ENCODE data around the gene POLR2J.
"Not testable (repeated sequence)": the region's sequence is repeated elsewhere in the genome, so short reads cannot be mapped to it uniquely, and the experiment has no call there.

POLR2J gene

GRCh38 chr7:102494473-102495149, 15.9 kb upstream of the POLR2J start:
- DNase-seq: not testable (repeated sequence)

- not testable (repeated sequence) for DNase-seq
Measured at GRCh38 chr7:102494026-102494425, 15.3 kb upstream of the POLR2J start.

- not testable (repeated sequence) for DNase-seq
Measured at GRCh38 chr7:102493220-102493935, 14.7 kb upstream of the POLR2J start.

DNA sequence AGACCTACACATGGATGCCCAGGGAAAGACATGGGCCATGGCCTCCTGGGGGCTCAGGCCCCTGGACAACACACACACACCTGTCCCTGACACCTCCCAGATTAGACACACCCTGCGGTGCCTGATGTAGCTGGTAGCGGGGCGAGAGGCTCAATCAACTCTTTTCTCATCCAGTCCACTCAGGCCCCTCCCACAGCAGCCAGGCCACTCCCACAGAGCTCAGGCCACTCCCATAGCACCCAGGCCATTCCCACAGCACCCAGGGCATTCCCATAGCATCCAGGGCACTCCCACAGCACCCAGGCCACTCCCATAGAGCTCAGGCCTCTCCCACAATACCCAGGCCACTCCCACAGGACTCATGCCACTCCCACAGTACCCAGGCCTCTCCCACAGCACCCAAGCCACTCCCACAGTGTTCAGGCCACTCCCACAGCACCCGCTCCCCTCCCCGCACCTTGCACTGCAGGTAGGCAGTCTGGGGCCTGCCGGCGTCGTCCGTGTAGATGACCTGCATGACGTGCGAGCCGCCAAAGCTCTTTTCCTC, 11.9 kb upstream of the POLR2J start:
- not testable (repeated sequence) for DNase-seq

- not testable (repeated sequence) for DNase-seq
Measured at GRCh38 chr7:102484317-102484716, 5.6 kb upstream of the POLR2J start.

- DNase-seq: not testable (repeated sequence)
Measured at GRCh38 chr7:102481962-102482361, 3.2 kb upstream of the POLR2J start.

DNA sequence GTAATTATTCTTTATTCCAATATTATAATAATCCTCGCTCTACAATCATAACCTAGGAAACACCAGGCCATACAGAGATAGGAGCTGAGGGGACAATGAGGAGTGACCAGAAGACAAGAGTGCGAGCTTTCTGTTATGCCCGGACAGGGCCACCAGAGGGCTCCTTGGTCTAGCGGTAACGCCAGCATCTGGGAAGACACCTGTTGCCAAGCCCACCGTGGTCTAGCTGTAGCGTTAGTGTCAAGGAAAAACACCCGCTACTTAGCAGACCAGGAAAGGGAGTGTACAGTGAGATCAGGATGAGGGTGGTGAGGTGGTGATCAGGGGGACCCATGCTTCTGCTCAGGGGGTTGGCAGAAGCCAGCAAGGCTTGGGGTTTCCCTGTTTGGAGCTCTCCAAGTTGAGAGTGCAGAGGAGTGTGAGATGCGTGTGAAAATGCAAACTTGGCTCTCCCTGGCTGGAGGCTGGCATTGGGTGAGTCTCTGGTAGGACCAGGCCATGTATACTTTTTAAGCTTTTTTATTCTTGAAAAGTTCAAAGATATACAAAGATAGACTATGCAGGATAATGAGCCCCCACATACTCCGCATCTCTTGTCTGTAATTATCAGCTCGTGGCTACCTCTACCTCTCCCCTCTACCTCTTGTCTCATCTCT, 1.4 kb upstream of the POLR2J start:
- DNase-seq: not testable (repeated sequence)

DNA sequence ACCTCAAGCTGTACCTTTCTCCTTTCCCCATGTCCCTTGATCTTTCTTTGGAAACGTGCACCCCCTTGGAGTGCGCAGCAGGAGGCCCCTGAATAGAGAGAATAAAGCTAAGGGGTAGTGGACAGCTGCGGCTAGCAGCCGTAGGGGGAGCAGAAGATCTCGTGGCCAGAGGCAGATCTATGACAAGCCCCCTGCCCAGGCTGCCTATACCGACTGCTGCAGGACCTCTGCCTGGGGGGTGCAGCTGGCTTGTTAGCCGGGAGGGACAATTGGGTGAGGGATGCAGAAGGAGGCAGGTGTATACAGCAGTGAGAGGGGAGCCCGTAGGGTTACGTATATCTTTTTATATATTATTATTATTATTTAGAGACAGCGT, 475 bp upstream of the POLR2J start:
- DNase-seq: not testable (repeated sequence)

GRCh38 chr7:102474736-102475435, 3.8 kb downstream of the POLR2J start:
- not testable (repeated sequence) for DNase-seq

GRCh38 chr7:102474116-102474515, 4.6 kb downstream of the POLR2J start:
- DNase-seq: not testable (repeated sequence)

- no peak for DNase-seq
Measured at GRCh38 chr7:102473271-102473991, 5.3 kb downstream of the POLR2J start.

- no peak for DNase-seq
Measured at GRCh38 chr7:102472126-102473041, 6.3 kb downstream of the POLR2J start.

DNA sequence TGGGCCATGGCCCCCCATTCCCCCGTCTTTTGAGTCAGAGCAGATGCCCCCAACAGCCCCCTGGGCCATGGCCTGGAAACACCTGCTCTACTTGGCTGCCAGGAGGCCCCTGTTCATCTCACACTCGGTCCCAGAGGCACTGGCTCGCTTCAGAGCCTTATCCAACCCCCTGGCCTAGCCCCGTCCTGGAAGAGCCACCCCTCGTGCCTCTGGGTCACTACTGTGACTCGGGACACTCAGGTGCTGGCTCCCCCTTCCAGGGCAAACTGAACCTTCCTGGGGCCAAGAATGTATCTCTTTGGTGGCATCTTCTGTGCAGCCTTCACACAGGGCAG, 7.0 kb downstream of the POLR2J start:
- no peak for DNase-seq

- no peak for DNase-seq
Measured at GRCh38 chr7:102469972-102470825, 8.5 kb downstream of the POLR2J start.

DNA sequence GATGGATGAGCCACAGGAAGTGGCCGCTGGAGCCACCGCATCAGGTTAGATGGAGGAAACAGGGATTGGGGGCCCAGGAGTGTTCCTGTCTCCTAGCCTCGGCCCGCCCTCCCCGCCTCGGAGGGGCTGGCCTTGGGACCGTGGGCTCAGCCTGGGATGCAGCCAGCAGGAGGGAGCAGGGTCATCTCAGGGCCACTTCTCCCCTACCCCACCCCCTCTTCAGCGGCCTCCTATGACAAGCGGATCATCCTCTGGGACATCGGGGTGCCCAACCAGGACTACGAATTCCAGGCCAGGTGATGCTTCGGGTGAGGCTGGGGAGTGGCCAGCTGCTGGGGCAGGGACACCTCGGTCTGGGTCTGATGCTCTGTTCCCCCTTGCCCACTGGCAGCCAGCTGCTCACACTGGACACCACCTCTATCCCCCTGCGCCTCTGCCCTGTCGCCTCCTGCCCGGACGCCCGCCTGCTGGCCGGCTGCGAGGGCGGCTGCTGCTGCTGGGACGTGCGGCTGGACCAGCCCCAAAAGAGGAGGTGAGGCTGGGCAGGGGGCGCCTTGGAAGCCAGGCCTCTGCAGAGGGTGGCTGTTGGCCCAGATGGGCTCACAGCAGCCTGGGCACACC, 9.3 kb downstream of the POLR2J start:
- DNase-seq: no peak

- no peak for DNase-seq
Measured at GRCh38 chr7:102468478-102469350, 10.0 kb downstream of the POLR2J start.

DNA sequence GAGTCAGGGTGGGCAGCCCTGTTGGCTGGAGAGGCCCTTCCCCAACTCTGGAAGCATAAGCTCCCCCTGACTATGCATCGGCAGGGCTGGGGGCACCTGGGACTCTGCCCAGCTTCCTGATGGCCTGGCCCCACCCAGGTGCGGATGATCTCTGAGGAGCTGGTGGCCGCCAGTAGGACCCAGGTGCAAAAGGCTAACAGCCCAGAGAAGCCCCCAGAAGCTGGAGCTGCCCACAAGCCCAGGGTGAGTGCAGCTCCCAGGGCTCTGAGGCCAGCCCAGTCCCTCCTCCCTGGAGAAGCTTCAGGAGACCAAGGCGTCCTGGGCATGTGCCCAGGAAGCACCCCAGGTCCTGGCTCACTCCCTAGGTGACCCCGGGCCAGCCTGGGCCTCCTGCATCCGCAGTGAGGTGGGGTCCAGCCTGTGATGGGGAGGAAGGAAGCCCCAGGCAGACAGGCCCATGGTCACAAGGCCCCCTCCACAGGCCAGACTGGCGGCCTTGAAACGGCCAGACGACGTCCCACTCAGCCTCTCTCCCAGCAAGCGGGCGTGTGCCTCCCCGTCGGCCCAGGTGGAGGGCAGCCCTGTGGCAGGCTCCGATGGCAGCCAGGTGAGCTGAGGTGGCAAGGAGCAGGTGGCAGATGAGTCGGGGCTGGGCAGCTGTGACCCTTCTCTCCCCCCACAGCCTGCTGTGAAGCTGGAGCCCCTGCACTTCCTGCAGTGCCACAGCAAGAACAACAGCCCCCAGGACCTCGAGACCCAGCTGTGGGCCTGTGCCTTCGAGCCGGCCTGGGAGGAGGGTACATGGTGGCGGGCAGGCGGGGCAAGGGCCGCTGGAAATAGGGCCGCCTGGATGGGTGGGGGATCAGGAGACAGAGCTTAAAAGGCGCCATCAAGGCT, 10.9 kb downstream of the POLR2J start:
- no peak for DNase-seq

DNA sequence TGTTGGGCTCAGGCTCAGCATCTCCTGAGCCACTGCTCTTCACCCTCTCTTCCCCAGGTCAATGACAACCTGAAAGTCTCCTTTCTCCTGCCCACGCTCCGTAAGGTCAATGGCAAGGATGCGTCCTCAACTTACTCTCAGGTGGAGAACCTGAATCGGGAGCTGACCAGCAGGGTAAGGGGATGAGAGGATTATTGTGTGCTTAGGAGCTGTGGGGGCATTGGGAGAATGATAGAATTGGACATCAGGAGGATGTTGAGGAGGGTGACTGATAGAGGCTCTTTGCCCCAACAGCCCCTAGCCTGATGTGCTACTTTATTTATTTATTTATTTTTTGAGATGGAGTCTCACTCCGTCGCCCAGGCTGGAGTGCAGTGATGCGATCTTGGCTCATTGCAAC, 12.6 kb downstream of the POLR2J start:
- DNase-seq: no peak
